Activated CD4-positive, alpha-beta T cell treated with anti-CD3 and anti-CD28 coated beads, Interleukin-2, amount 10 ng/mL, durations not matched to agents 7 days and 5 days (primary cell): ENCODE measurements around the gene CSTB. TPM values are rescaled to one million over a fixed set of nuclear protein-coding genes. Genes with fewer than 3 reads are reported as not detected.
A peak's percentile ranks its signal among the peaks of the same experiment; 100 is the strongest.

Source experiments
- CTCF ChIA-PET: fragments of 350-600 bp; sonication (Branson Sonifier 250); formaldehyde crosslinking; loops from one replicate; lab custom pipeline; 2021; ENCODE audit warnings: antibody characterized with exemption; lab: Charles Lee
- POLR2A ChIA-PET: fragments of 350-600 bp; sonication (Branson Sonifier 250); formaldehyde crosslinking; loops from one replicate; lab custom pipeline; 2021; ENCODE audit warnings: antibody characterized with exemption; lab: Charles Lee
- DNase-seq: peaks from one replicate; pipeline ENCODE4 v3.0.0-alpha.2; 2020
- H3K27ac Mint-ChIP-seq: one replicate; pipeline ENCODE4 v1.8.0; 2021; ENCODE audit warnings: mild to moderate bottlenecking, moderate library complexity, mixed read lengths
- H3K27me3 Mint-ChIP-seq: one replicate; pipeline ENCODE4 v1.8.0; 2021; ENCODE audit warnings: mixed read lengths
- H3K36me3 Mint-ChIP-seq: one replicate; pipeline ENCODE4 v1.8.0; 2021; ENCODE audit warnings: low read depth, mixed read lengths
- H3K4me1 Mint-ChIP-seq: one replicate; pipeline ENCODE4 v1.8.0; 2021; ENCODE audit warnings: mixed read lengths
- H3K4me3 Mint-ChIP-seq: one replicate; pipeline ENCODE4 v1.8.0; 2021; ENCODE audit warnings: mild to moderate bottlenecking, moderate library complexity, mixed read lengths
- H3K9me3 Mint-ChIP-seq: one replicate; pipeline ENCODE4 v1.8.0; 2021; ENCODE audit warnings: mixed read lengths
- total RNA-seq, 2 experiments: library from RNA; stranded (reverse); gene quantifications; one replicate each; pipeline ENCODE4 v1.2.3, GENCODE V29; 2021

Gene CSTB
- total RNA-seq, 2 experiments from 2014 or later = 44.4 to 48.7 TPM

DNA sequence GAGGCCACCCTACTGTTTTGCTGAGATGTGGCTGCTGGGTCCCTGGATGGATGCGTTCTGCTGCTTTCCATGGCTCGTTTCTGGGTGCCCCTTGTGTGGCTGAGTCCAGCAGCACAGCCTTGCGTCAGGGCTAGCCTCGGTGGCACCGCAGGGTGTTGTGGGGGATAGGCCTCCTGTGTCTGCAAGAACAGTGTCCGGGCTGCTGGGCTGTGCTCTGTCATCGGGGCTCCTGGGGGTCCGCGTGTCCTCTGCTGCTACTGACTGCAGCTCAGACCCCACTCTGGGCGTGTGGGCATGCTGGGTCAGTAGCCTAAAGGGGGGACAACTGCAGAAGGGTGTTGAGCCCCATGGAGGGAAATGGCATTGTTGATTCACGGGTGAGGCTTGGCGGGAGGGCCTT lies 18.2 kb upstream of the CSTB start:
- ChIA-PET CTCF (interaction anchor here (0.9 to 1.0 kb wide), 3 partner anchors 16 to 181 kb away, joined by 3 to 4 read pairs (median 4); no protein-coding TSS in a partner anchor), POLR2A (no interaction called here)
- no peak for DNase-seq
- Mint-ChIP-seq H3K9me3 (no peaks in the 10 kb centered on the region), H3K27ac (no peak overlapping the region), H3K27me3 (no peaks in the 10 kb centered on the region), H3K4me3 (no peak overlapping the region), H3K36me3 (peaks cover 40% of the 10 kb centered on the region), H3K4me1 (peaks cover 23% of the 10 kb centered on the region)

DNA sequence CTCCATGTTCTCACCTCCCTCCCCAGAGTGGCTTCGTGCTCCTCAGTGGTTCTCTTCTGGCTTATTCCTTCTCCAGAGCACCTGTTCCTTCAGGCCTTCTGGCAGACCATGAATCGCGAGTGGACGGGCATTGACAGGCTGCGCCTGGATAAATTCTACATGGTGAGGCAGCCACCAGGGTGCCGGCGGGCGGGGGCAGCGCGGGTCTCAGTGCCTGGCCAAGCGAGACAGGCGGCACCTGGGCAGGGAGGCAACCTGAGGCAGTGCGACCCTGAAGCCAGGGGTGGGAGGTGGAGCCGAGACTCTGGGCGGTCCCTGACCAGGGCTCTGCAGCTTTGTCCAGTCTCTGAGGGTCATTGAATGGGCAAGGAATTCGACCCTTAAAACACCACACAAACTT lies 17.1 kb upstream of the CSTB start:
- Mint-ChIP-seq H3K4me1 (peaks cover 24% of the 10 kb centered on the region), H3K4me3 (no peak overlapping the region), H3K36me3 (peaks cover 38% of the 10 kb centered on the region), H3K27ac (no peak overlapping the region), H3K27me3 (no peaks in the 10 kb centered on the region), H3K9me3 (no peaks in the 10 kb centered on the region)
- CTCF ChIA-PET = interaction anchor here (1.0 kb wide), 1 partner anchor 145 kb away, joined by 3 read pairs; no protein-coding TSS in a partner anchor
- DNase-seq = no peak
- POLR2A ChIA-PET = no interaction called here

- Mint-ChIP-seq H3K27ac (no peak overlapping the region), H3K36me3 (peaks cover 33% of the 10 kb centered on the region), H3K4me3 (no peak overlapping the region), H3K4me1 (peaks cover 24% of the 10 kb centered on the region), H3K27me3 (no peaks in the 10 kb centered on the region), H3K9me3 (no peaks in the 10 kb centered on the region)
- no peak for DNase-seq
- ChIA-PET POLR2A (no interaction called here), CTCF (no interaction called here)
These were observed 16.3 kb upstream of the CSTB start for GRCh38 chr21:43792406-43792805.

GRCh38 chr21:43790010-43790524 lies 14.0 kb upstream of the CSTB start:
- Mint-ChIP-seq H3K4me1 (peaks cover 24% of the 10 kb centered on the region), H3K36me3 (peaks cover 26% of the 10 kb centered on the region), H3K27ac (peak overlapping the region; percentile 92), H3K4me3 (peak overlapping the region; percentile 96), H3K9me3 (no peaks in the 10 kb centered on the region), H3K27me3 (no peaks in the 10 kb centered on the region)
- CTCF ChIA-PET = interaction anchor here (0.7 to 1.7 kb wide), 15 partner anchors 9 to 231 kb away, joined by 3 to 6 read pairs (median 3); no protein-coding TSS in a partner anchor
- DNase-seq = no peak
- POLR2A ChIA-PET = no interaction called here

DNA sequence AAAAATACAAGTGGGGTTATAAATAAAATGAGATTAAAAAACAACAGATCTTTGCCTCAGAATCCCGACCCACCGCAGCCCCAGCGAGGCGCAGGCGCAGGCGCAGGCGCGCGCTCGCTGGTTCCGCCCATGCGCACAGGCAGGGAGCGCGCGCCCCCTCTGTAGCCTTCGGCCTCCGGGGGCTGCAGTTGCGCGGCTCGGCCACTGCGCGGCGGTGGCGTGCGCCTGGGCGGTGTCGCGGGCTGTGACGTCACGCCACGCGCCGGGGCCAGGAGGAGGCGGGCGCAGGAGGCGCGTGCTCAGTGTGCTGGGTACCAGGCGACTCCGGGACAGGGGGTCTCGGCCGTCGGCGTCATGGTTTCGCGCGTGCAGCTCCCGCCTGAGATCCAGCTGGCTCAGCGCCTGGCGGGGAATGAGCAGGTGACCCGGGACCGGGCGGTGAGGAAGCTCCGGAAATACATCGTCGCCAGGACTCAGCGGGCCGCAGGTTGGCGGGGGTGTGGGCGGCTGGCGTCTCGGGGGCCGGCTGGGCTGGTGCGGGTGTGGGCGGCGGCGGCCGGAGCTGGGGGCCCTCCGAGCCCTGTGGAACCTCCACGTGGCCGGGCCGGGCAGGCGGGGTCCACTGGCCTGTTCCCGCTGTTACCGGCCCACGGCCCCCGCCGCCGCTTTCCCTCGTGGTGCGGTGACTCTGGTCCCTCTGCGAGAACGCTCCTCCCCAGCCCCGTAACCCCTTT lies 13.3 kb upstream of the CSTB start, which contains the start of gene RRP1:
Gene RRP1, plus strand, starts transcription at position 302 of the 734 bp plus-strand sequence. Its CDS starts 53 bp downstream, at position 355.
- H3K27ac Mint-ChIP-seq = peak within 1 kb of the TSS; percentile 92
- H3K4me1 Mint-ChIP-seq = peaks cover 24% of the 10 kb centered on the region
- ChIA-PET CTCF (interaction anchor here (0.6 to 1.7 kb wide), 18 partner anchors 10 to 897 kb away, joined by 3 to 6 read pairs (median 3); partner anchors contain the start of gene NDUFV3), POLR2A (no interaction called here)
- H3K4me3 Mint-ChIP-seq = peak within 1 kb of the TSS; percentile 96
- no peaks in the 10 kb centered on the region for H3K9me3 Mint-ChIP-seq
- DNase-seq = peak; percentile 91
- no peaks in the 10 kb centered on the region for H3K27me3 Mint-ChIP-seq
- peaks cover 24% of the 10 kb centered on the region for H3K36me3 Mint-ChIP-seq

- H3K27me3 Mint-ChIP-seq = no peaks in the 10 kb centered on the region
- H3K36me3 Mint-ChIP-seq = peaks cover 14% of the 10 kb centered on the region
- no peak overlapping the region for H3K27ac Mint-ChIP-seq
- peaks cover 34% of the 10 kb centered on the region for H3K4me1 Mint-ChIP-seq
- DNase-seq = no peak
- ChIA-PET CTCF (no interaction called here), POLR2A (no interaction called here)
- H3K4me3 Mint-ChIP-seq = no peak overlapping the region
- no peaks in the 10 kb centered on the region for H3K9me3 Mint-ChIP-seq
These were observed 10.8 kb upstream of the CSTB start for GRCh38 chr21:43786807-43787440.

- peaks cover 12% of the 10 kb centered on the region for H3K36me3 Mint-ChIP-seq
- CTCF ChIA-PET = no interaction called here
- no peak for DNase-seq
- H3K27ac Mint-ChIP-seq = no peak overlapping the region
- peaks cover 34% of the 10 kb centered on the region for H3K4me1 Mint-ChIP-seq
- no peaks in the 10 kb centered on the region for H3K27me3 Mint-ChIP-seq
- H3K4me3 Mint-ChIP-seq = no peak overlapping the region
- POLR2A ChIA-PET = no interaction called here
- H3K9me3 Mint-ChIP-seq = no peaks in the 10 kb centered on the region
These were observed 10.2 kb upstream of the CSTB start for GRCh38 chr21:43786300-43786806.

DNA sequence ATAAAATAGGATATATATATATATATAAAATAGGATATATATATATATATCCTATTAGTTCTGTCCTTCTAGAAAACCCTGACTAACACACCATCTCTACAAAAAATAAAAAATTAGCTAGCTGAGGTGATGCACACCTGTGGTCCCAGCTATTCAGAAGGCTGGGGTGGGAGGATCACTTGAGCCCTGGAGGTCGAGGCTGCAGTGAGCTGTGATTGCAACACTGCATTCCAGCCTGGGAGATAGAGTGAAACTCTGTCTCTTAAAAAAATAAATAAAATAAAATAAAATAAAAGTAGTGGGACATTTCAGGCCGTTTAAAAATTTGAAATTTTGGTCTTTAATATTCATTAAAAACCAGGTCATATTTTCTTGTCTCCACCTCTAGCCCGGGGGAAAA lies 9.0 kb upstream of the CSTB start:
- no peak overlapping the region for H3K27ac Mint-ChIP-seq
- ChIA-PET POLR2A (no interaction called here), CTCF (no interaction called here)
- peaks cover 4% of the 10 kb centered on the region for H3K36me3 Mint-ChIP-seq
- no peak overlapping the region for H3K4me3 Mint-ChIP-seq
- no peak for DNase-seq
- no peaks in the 10 kb centered on the region for H3K27me3 Mint-ChIP-seq
- H3K4me1 Mint-ChIP-seq = peaks cover 24% of the 10 kb centered on the region
- no peaks in the 10 kb centered on the region for H3K9me3 Mint-ChIP-seq

GRCh38 chr21:43783098-43783700 lies 7.1 kb upstream of the CSTB start:
- DNase-seq = no peak
- Mint-ChIP-seq H3K27me3 (no peaks in the 10 kb centered on the region), H3K9me3 (no peaks in the 10 kb centered on the region), H3K4me1 (peaks cover 37% of the 10 kb centered on the region), H3K36me3 (no peaks in the 10 kb centered on the region), H3K4me3 (no peak overlapping the region), H3K27ac (no peak overlapping the region)
- ChIA-PET POLR2A (no interaction called here), CTCF (interaction anchor here (0.6 to 1.3 kb wide), 2 partner anchors 10 to 292 kb away, joined by 3 read pairs; no protein-coding TSS in a partner anchor)

DNA sequence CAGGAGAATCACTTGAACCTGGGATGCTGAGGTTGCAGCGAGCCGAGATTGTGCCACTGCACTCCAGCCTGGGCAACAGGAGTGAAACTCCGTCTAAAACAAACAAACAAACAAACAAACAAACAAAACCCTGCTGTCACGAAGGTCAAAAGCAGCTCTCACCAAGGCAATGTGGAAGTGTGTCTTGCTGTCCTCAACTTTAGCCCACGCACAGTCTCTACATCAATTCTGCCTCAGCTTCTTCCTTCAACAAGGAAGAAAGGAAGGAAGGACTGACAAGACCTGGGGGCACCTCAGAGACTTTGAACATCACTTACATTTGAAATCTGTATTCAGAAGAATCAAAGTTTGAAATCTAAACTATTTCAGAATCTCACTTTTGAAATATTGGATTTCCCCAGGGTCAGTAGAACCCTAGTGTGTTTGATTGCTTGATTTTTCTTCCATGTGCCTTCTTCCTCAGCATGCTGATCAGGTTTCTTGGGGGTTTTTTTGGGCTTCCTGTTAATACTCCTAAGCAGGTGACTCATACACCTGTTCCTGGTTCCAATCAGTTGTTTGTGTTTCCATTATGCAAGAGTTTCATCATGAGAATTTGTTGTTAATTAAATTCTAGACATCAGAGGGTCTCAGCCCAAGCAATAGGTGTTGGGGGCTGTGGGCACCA lies 6.5 kb upstream of the CSTB start:
- Mint-ChIP-seq H3K27me3 (no peaks in the 10 kb centered on the region), H3K4me3 (no peak overlapping the region), H3K9me3 (no peaks in the 10 kb centered on the region), H3K4me1 (peaks cover 43% of the 10 kb centered on the region), H3K27ac (peak overlapping the region; percentile 11), H3K36me3 (no peaks in the 10 kb centered on the region)
- POLR2A ChIA-PET = no interaction called here
- CTCF ChIA-PET = interaction anchor here (0.6 to 1.3 kb wide), 4 partner anchors 10 to 721 kb away, joined by 3 to 6 read pairs (median 3); no protein-coding TSS in a partner anchor
- DNase-seq = no peak

DNA sequence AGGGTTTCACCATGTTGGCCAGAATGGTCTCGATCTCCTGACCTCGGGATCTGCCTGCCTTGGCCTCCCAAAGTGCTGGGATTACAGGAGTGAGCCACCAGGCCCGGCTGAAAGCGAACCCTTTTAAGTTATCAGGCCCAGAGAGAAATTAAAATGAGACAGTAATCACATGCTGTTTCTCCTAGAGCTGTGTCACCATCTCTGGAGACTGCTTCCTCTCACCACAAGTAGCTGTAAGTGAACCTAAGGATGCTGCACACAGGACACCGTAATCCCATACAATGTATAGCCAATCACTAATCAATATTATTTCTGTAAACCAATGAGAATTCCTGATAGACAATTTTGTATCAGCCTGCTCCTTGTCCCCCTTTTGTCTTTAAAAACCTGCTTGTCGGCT lies 5.7 kb upstream of the CSTB start:
- H3K27ac Mint-ChIP-seq = no peak overlapping the region
- CTCF ChIA-PET = interaction anchor here (0.6 to 1.3 kb wide), 3 partner anchors 9 to 722 kb away, joined by 3 to 6 read pairs (median 3); no protein-coding TSS in a partner anchor
- DNase-seq = no peak
- peaks cover 45% of the 10 kb centered on the region for H3K4me1 Mint-ChIP-seq
- H3K36me3 Mint-ChIP-seq = no peaks in the 10 kb centered on the region
- H3K4me3 Mint-ChIP-seq = no peak overlapping the region
- POLR2A ChIA-PET = no interaction called here
- H3K9me3 Mint-ChIP-seq = no peaks in the 10 kb centered on the region
- H3K27me3 Mint-ChIP-seq = no peaks in the 10 kb centered on the region

- no peak overlapping the region for H3K4me3 Mint-ChIP-seq
- H3K4me1 Mint-ChIP-seq = peaks cover 54% of the 10 kb centered on the region
- ChIA-PET CTCF (interaction anchor here (1.3 kb wide), 1 partner anchor 9 kb away, joined by 4 read pairs; the partner anchor contains the start of gene RRP1), POLR2A (no interaction called here)
- H3K27ac Mint-ChIP-seq = no peak overlapping the region
- no peaks in the 10 kb centered on the region for H3K9me3 Mint-ChIP-seq
- peaks cover 4% of the 10 kb centered on the region for H3K36me3 Mint-ChIP-seq
- no peak for DNase-seq
- H3K27me3 Mint-ChIP-seq = no peaks in the 10 kb centered on the region
These were observed 3.6 kb upstream of the CSTB start for GRCh38 chr21:43779660-43780059.
